ENCODE data around the gene SLC7A11.

The SLC7A11 gene

DNA sequence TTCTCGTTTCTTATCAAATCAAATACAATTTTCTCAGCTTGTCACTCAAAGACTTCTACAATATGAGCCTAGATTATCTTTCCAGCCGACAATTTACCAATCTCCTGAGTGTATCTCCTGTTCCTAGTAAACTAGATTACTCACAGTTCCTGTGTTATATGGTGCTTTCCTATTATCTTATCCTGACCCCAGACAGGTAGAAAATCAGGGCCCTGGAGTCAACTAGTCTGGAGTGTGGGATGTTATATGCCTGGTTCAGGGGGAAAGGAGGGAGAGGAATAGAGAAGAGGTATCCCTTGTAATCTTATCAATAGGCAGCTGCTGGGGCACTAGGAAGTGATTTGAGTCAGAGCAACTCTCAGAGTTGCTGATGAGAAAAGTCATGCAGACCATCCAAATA lies 127.1 kb downstream of the SLC7A11 start:
- Mint-ChIP-seq H3K27me3 (ENCODE audit: low read depth) (no peaks in the 10 kb centered on the region), H3K36me3 (ENCODE audit: low read depth) (no peaks in the 10 kb centered on the region), H3K9me3 (peaks cover 9% of the 10 kb centered on the region), H3K4me3 (no peak overlapping the region), H3K27ac (peak overlapping the region; percentile 13 to 30 (median 29)), H3K4me1 (peaks cover 33% of the 10 kb centered on the region)
- TF ChIP-seq CTCF (IDR thresholded peaks at IDR 0.05; ENCODE audit: unreplicated experiment in 3 of 3) = no peak

DNA sequence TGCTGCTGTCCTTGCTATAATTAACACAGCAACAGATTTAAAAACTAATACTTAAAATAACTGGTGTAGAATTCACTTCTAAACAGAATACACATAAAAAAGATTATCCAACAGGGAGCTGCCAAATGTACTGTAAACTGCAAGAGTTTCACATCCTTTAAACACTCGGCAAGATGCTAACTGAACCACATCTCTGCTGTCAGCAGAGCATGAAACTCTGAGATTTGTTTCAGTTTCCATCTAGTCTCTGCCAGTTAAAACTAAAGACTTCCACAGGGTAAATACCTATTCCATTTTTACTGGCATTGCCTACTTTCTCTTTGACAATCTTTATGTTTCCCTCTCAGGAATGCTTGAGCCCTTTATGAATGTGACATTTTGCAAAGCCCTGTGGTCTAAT lies 127.7 kb downstream of the SLC7A11 start:
- H3K4me1 Mint-ChIP-seq = peaks cover 33% of the 10 kb centered on the region
- H3K4me3 Mint-ChIP-seq = no peak overlapping the region
- H3K27ac Mint-ChIP-seq = peak overlapping the region; percentile 13 to 74 (median 30)
- peaks cover 7% of the 10 kb centered on the region for H3K9me3 Mint-ChIP-seq
- no peak for TF ChIP-seq CTCF (IDR thresholded peaks at IDR 0.05; ENCODE audit: unreplicated experiment in 3 of 3)
- no peaks in the 10 kb centered on the region for H3K27me3 Mint-ChIP-seq (ENCODE audit: low read depth)
- no peaks in the 10 kb centered on the region for H3K36me3 Mint-ChIP-seq (ENCODE audit: low read depth)

Data from nephron (organoid).